Smooth muscle cell of the pulmonary artery (primary cell): ENCODE measurements around the gene IL6ST. TPM values are rescaled to one million over a fixed set of nuclear protein-coding genes. Genes with fewer than 3 reads are reported as not detected.

ENCODE experiments used
- total RNA-seq: library from RNA; depleted of rRNA; stranded (reverse); fragments of >200 nt; gene quantifications from 2 replicates; pipeline ENCODE4 v1.2.3, GENCODE V29; 2014

IL6ST gene
- total RNA-seq: 464 and 599 TPM in 2 replicates

DNA sequence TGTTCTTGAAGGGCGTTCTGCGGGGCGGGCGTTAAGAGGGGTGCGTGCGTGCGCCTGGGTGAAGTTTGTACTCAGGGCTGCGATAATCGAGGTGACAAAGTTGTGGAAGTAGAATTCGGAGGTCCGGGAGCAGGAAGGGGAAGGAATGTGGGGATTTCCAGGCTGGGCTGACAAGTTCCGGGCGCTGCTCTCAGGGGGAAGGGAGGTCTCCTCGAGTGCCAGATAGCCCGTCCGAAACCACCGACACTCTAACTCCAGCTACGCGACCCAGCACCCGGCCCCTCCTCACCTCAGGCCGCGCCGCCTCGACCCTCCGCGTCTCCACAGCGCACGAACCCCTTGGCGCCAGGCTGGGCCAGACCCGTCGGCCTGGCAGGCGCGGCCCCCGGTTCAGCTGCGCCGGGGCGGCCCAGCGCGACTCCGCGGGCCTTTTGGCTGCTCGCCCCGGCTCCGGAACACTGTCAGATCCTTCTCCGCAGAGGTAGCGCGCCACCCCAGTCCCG is at the start of gene IL6ST:
Gene IL6ST, minus strand, starts transcription at position 469 of the 503 bp plus-strand sequence. CDS start 18,685 bp downstream, outside the sequence.

Other genes starting within 250 kb of the IL6ST start
- 0.13 and 0.76 TPM in 2 replicates for gene IL31RA, start 143.6 kb downstream of the IL6ST start, total RNA-seq
- gene ANKRD55, start 238.4 kb upstream of the IL6ST start, total RNA-seq: not detected in 2 replicates